K562 (cell line): ENCODE data around the gene RYR1. TPM values are rescaled to one million over a fixed set of nuclear protein-coding genes. Genes with fewer than 3 reads are reported as not detected.

Experiments used
- ARID4B ChIP-seq: sonication (generic); formaldehyde crosslinking; IDR thresholded peaks from 2 replicates; pipeline ENCODE4 v1.8.0; 2022; ENCODE audit warnings: mild to moderate bottlenecking, missing genetic modification reagents
- CBX1 ChIP-seq: sonication (generic); IDR thresholded peaks from 2 replicates; pipeline ENCODE4 v1.6.1; 2016; ENCODE audit warnings: antibody characterized with exemption, low read depth, mild to moderate bottlenecking
- CREBBP ChIP-seq: IDR thresholded peaks from one replicate; pipeline ENCODE4 v1.6.1; 2012; ENCODE audit warnings: low read depth, mild to moderate bottlenecking, control low read depth, inconsistent platforms, low read length
- DPF2 ChIP-seq: fragments of 450-650 bp; IDR thresholded peaks from 2 replicates; pipeline ENCODE4 v1.6.1; 2016
- HDAC2 ChIP-seq: fragments of 450-650 bp; IDR thresholded peaks from 2 replicates; pipeline ENCODE4 v1.6.1; 2016; ENCODE audit warnings: mild to moderate bottlenecking
- LEF1 ChIP-seq: fragments of 450-650 bp; IDR thresholded peaks from 2 replicates; pipeline ENCODE4 v1.6.1; 2016; ENCODE audit warnings: mild to moderate bottlenecking
- MAZ ChIP-seq, 2 experiments: fragments of 450-650 bp in 1 of 2; sonication (generic) in 1 of 2; formaldehyde crosslinking; IDR thresholded peaks in 1 of 2; conservative IDR thresholded peaks in 1 of 2; 2 replicates each; pipeline versions ENCODE4 v1.4.0 to v1.5.0; 2020; ENCODE audit warnings: mild to moderate bottlenecking in 1 of 2, missing genetic modification reagents in 1 of 2
- MECOM ChIP-seq: fragments of 250-450 bp; sonication (Bioruptor Pico); IDR thresholded peaks from 2 replicates; pipeline ENCODE4 v1.8.0; 2022; ENCODE audit warnings: inconsistent platforms
- POLR2AphosphoS2 ChIP-seq: IDR thresholded peaks from 2 replicates; pipeline ENCODE4 v1.6.1; 2012; ENCODE audit warnings: low read length, improper control_type of control experiment
- PRDM10 ChIP-seq: fragments of 450-650 bp; IDR thresholded peaks from 2 replicates; pipeline ENCODE4 v1.6.1; 2018; ENCODE audit not compliant: partially characterized antibody
- PRPF4 ChIP-seq: fragments of 200-400 bp; formaldehyde crosslinking; IDR thresholded peaks from one replicate; pipeline ENCODE4 v1.6.1; 2017; ENCODE audit warnings: low read length, low read depth, mild to moderate bottlenecking; ENCODE audit not compliant: insufficient read depth, poor library complexity, severe bottlenecking
- ZBTB1 ChIP-seq: sonication (generic); formaldehyde crosslinking; IDR thresholded peaks from 2 replicates; pipeline ENCODE4 v1.8.1; 2023; ENCODE audit warnings: missing genetic modification reagents, low read depth, mild to moderate bottlenecking, borderline replicate concordance
- ZBTB17 ChIP-seq: fragments of 450-650 bp; formaldehyde crosslinking; IDR thresholded peaks from 2 replicates; pipeline ENCODE4 v1.4.0; 2020; ENCODE audit warnings: mild to moderate bottlenecking
- ZNF274 ChIP-seq: IDR thresholded peaks from 2 replicates; pipeline ENCODE4 v1.6.1; 2011; ENCODE audit warnings: low read depth, mild to moderate bottlenecking, low read length, moderate library complexity, borderline replicate concordance
- ZNF518B ChIP-seq: fragments of 250-450 bp; sonication (Bioruptor Pico); IDR thresholded peaks from 2 replicates; pipeline ENCODE4 v1.5.0; 2021; ENCODE audit warnings: mild to moderate bottlenecking, moderate library complexity
- ZNF766 ChIP-seq: fragments of 200-800 bp; sonication (Bioruptor generic); conservative IDR thresholded peaks from 2 replicates; pipeline ENCODE4 v1.6.1; 2016; ENCODE audit warnings: missing genetic modification characterization, missing compliant biosample characterization
- polyA plus RNA-seq, 8 experiments: library from polyadenylated mRNA; depleted of rRNA in 4 of 8; stranded (reverse) in 5 of 8; unstranded in 3 of 8; fragments of >200 nt; fragmentation: Nextera tagmentation in 2 of 8; fragmentation: Illumina TruSeq in 1 of 8; extraction: Ambion mirVana in 2 of 8; extraction: Trizol in 1 of 8; gene quantifications; 2 replicates each; pipeline versions ENCODE4 v1.2.1 to v1.2.3, GENCODE V29; 2011 to 2014; ENCODE audit warnings: inconsistent platforms in 1 of 8, missing spikeins in 1 of 8
- total RNA-seq, 7 experiments: library from RNA; depleted of rRNA in 6 of 7; stranded (reverse); fragments of >200 nt in 6 of 7; fragmentation: Illumina TruSeq in 2 of 7; extraction: Trizol in 2 of 7; gene quantifications; 2 replicates each; pipeline versions ENCODE4 v1.2.1 to v1.2.3, GENCODE V29; 2011 to 2021; ENCODE audit warnings: low replicate concordance in 1 of 7

RYR1 gene
- total and polyA plus RNA-seq, 9 of the 15 experiments (the other 6 are each of a cell fraction or from before 2014, with no cell fraction given), result 0.11 to 7.4 (median 3.7) TPM

- TF ChIP-seq ARID4B (CRISPR knock-in tag) (no peak), DPF2 (peak; percentile 100), ZNF518B (CRISPR knock-in tag) (no peak), CREBBP (no peak), ZBTB17 (CRISPR knock-in tag) (peak; percentile 29; the same call in 1 of the 2 replicates), ZNF766 (CRISPR knock-in tag) (peak; percentile 93), CBX1 (no peak), PRDM10 (peak; percentile 66), ZBTB1 (CRISPR knock-in tag) (no peak), POLR2AphosphoS2 (no peak; the same call in 1 of the 2 replicates), ZNF274 (peak; percentile 69; the same call in 1 of the 2 replicates), HDAC2 (peak; percentile 95), MECOM (CRISPR knock-in tag) (peak; percentile 95), MAZ (CRISPR knock-in tag; conservative IDR thresholded peaks at IDR 0.05 in 1 of 2, IDR thresholded peaks at IDR 0.05 in 1 of 2) (peak; percentile 47 to 62; a peak in 3 of 4 replicates), LEF1 (peak; percentile 94), PRPF4 (no peak)
Measured at GRCh38 chr19:38543807-38544568, 110.5 kb downstream of the RYR1 start (continued).
